Measurements from ENCODE around the gene SPOCK1.

SPOCK1 gene

DNA sequence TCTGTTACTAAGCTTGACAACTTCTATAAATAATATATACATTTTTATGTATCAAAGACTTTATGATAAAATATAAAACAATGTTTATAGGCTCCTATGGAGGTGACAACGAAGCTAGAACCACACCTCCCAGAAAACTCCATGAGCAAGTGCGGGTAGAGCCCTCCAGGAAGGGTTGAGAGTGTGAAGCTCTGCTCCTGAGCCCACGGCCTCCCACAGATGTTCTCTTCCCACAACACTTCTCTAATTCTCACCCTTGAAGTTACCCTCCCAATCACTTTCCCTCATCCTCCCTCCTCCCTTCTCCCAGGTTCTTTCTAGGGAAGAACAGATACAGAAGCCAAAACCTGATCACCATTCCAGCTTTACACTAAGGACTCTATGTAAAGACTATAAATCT lies 427.6 kb downstream of the SPOCK1 start:
- DNase-seq (ENCODE audit: low read depth, low spot score): no peak
- POLR2A ChIA-PET: no interaction called here
- no peak overlapping the region for H3K4me3 ChIP-seq (ENCODE audit: low read depth, low read length)
- CTCF ChIA-PET: interaction anchor here (0.9 to 1.0 kb wide), 2 partner anchors 10 to 187 kb away, joined by 3 read pairs; no protein-coding TSS in a partner anchor
- TF ChIP-seq, protein P1, sequence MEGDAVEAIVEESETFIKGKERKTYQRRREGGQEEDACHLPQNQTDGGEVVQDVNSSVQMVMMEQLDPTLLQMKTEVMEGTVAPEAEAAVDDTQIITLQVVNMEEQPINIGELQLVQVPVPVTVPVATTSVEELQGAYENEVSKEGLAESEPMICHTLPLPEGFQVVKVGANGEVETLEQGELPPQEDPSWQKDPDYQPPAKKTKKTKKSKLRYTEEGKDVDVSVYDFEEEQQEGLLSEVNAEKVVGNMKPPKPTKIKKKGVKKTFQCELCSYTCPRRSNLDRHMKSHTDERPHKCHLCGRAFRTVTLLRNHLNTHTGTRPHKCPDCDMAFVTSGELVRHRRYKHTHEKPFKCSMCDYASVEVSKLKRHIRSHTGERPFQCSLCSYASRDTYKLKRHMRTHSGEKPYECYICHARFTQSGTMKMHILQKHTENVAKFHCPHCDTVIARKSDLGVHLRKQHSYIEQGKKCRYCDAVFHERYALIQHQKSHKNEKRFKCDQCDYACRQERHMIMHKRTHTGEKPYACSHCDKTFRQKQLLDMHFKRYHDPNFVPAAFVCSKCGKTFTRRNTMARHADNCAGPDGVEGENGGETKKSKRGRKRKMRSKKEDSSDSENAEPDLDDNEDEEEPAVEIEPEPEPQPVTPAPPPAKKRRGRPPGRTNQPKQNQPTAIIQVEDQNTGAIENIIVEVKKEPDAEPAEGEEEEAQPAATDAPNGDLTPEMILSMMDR (IDR thresholded peaks at IDR 0.05; ENCODE audit: insufficient read depth, low read length, missing control alignments): no peak

DNA sequence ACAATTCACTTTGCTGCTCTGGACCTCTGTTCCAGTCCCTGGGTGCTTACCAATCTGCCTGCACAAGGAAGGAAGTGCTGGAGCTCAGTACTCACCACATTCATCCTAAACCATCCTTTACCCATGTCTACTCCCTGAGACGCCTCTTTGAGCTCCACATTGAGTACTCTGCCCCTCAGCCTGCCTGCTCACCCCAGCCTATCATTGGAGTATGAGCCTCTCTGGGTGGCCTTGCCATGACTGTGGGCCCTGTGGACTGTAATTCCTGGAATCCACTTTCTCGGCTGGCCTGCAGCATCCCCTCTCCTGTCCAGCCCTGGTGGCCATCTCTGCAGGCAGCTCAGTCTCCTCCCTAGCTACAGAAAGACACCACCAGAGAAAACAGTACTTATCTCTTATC lies 428.6 kb downstream of the SPOCK1 start:
- H3K4me3 ChIP-seq (ENCODE audit: low read depth, low read length): no peak overlapping the region
- CTCF ChIA-PET: interaction anchor here (1.3 kb wide), 1 partner anchor 8 kb away, joined by 6 read pairs; no protein-coding TSS in a partner anchor
- POLR2A ChIA-PET: no interaction called here
- TF ChIP-seq, protein P1 (IDR thresholded peaks at IDR 0.05; ENCODE audit: insufficient read depth, low read length, missing control alignments): no peak
- DNase-seq (ENCODE audit: low read depth, low spot score): no peak

DNA sequence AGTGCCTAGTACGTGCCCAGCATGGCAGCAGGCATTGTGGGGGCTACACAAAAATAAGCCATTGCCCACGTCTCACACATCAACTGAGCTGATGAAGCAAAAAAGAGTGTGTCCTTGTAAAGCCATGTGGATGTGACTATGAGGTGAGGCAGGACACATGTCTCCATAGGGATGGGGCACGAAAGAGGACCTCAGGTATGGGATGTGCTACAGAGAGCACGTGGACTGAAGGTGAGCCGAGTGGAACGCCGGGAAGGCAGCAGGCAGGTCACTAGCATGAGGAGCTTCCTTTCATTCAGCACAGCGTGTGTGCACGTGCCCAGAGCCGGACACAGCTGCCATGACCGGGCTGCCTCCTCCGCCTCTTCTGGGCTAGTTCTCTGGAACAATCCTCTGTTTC lies 429.8 kb downstream of the SPOCK1 start:
- no peak for DNase-seq (ENCODE audit: low read depth, low spot score)
- CTCF ChIA-PET: interaction anchor here (1.0 to 1.6 kb wide), 2 partner anchors 10 to 252 kb away, joined by 3 to 5 read pairs; no protein-coding TSS in a partner anchor

DNA sequence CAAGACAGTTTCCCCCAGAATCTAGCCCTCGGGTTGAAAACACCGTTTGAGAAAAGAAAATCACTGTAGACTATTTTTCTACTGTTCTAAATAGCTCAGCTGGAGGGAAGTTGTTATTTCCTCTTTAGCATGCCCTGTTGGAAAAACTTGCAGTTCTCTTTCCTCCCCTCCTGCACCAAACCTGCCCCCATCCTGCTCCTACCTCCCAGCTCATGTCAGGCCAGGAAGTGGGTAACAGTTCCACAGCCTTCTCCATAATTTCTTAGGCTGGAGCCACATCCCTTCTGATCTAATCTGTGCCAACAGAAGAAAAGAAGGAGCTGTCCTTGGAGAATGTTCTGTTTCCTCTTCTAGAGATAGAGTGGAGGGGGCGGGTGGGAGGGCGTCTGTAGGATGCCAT lies 437.7 kb downstream of the SPOCK1 start:
- no peak overlapping the region for H3K4me3 ChIP-seq (ENCODE audit: low read depth, low read length)
- ChIA-PET CTCF (interaction anchor here (0.9 to 1.7 kb wide), 2 partner anchors 10 to 14 kb away, joined by 3 to 4 read pairs; no protein-coding TSS in a partner anchor), POLR2A (no interaction called here)
- TF ChIP-seq, protein P1 (IDR thresholded peaks at IDR 0.05; ENCODE audit: insufficient read depth, low read length, missing control alignments): no peak
- no peak for DNase-seq (ENCODE audit: low read depth, low spot score)

More for the DNA sequence above, 429.8 kb downstream of the SPOCK1 start:
- POLR2A ChIA-PET: no interaction called here
- H3K4me3 ChIP-seq (ENCODE audit: low read depth, low read length): no peak overlapping the region
- TF ChIP-seq, protein P1 (IDR thresholded peaks at IDR 0.05; ENCODE audit: insufficient read depth, low read length, missing control alignments): no peak

DNA sequence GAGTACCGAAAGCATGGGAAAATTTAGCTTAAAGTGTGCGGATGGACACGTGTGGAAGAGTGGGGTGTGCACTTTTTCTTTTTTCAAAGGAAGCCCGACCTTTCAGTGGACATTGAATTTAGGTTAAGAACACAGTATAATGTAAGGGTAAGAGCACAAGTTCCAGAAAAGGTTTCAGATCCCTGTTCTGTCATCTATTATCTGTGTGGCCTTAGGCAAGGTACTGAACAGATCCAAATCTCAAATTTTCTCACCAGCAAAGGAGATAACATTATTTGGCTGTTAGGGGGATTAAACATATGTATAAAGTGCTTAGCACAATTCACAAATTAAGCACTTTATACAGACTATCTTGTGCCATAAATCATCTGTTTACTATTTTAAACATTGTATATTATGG lies 441.0 kb downstream of the SPOCK1 start:
- no peak overlapping the region for H3K4me3 ChIP-seq (ENCODE audit: low read depth, low read length)
- POLR2A ChIA-PET: no interaction called here
- TF ChIP-seq, protein P1 (IDR thresholded peaks at IDR 0.05; ENCODE audit: insufficient read depth, low read length, missing control alignments): no peak
- DNase-seq (ENCODE audit: low read depth, low spot score): no peak
- CTCF ChIA-PET: interaction anchor here (1.2 kb wide), 1 partner anchor 22 kb away, joined by 3 read pairs; no protein-coding TSS in a partner anchor

DNA sequence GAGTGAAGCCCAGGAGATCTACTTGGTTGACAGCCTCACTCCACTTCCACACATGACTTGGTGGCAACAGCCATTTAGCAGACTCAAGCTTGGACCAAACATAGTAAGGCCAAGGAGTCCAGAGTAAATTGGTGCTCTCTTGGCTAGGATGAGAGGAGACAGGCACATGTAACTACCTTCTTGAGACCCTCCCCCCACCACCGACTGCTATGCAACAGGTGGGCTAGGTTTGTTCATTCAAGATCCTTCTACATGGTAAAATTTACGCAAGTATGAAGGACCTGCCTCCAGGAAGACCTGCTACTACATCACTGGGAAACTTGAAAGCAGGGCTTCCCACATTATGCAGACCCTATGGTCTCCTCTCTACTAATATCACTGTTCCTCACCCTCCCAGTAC lies 442.4 kb downstream of the SPOCK1 start:
- POLR2A ChIA-PET: no interaction called here
- TF ChIP-seq, protein P1 (IDR thresholded peaks at IDR 0.05; ENCODE audit: insufficient read depth, low read length, missing control alignments): no peak
- no peak overlapping the region for H3K4me3 ChIP-seq (ENCODE audit: low read depth, low read length)
- CTCF ChIA-PET: interaction anchor here (0.9 kb wide), 1 partner anchor 19 kb away, joined by 4 read pairs; no protein-coding TSS in a partner anchor
- DNase-seq (ENCODE audit: low read depth, low spot score): no peak
